ENCODE measurements around the gene CCDC117. TPM values are rescaled to one million over a fixed set of nuclear protein-coding genes. Genes with fewer than 3 reads are reported as not detected.
A peak's percentile ranks its signal among the peaks of the same experiment; 100 is the strongest.
"Not testable (repeated sequence)": the region's sequence is repeated elsewhere in the genome, so short reads cannot be mapped to it uniquely, and the experiment has no call there.

CCDC117 gene
- 10 to 100 TPM; 13.7 to 21.4 (median 14.7) TPM for polyA plus RNA-seq

DNA sequence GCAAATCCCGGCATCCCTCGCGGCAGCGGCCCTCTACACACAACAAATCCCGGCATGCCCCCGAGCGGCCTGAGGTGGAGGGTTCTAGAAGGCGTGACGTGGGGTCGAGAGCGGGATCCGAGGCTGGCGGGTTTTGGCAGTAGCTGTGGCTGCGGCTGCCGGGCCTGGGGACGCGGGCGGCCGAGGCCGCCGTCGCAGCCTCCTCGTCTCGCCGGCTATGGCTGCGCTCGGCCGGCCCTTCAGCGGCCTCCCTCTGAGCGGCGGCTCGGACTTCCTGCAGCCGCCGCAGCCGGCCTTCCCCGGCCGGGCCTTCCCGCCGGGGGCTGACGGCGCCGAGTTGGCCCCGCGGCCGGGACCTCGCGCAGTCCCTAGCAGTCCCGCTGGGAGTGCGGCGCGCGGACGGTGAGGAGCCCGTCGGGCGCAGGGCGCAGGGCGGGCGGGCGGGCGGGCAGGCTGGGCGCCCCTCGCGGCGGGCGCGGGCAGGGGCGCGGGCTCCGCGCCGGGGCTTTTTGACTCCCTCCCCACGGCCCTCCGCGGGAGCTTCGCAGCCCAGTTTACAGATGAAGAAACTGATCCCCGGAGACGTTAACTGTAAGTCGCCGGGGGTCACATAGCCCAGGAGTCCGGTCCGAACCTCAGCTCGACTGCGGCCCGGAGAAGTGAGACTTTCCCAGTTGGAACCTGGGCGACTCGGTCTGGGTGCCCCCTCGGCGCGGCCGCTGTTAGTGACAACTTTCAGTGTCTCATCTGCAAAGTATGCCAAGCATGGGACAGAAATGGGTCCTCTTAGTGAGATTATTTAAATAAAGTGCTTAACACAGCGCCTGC lies at the start of gene CCDC117:
CCDC117 (plus strand) TSS at position 63 of the 828 bp plus-strand sequence; CDS start at position 218, 155 bp downstream.
- H3K4me1 Mint-ChIP-seq: peaks cover 37 to 38% of the 10 kb centered on the region in 2 donors
- H3K9me3 Mint-ChIP-seq: no peaks in the 10 kb centered on the region
- H3K4me3 Mint-ChIP-seq: peak within 1 kb of the TSS; percentile 96 to 99 (median 98)
- peak; percentile 87 to 89 (median 88) for DNase-seq
- H3K27me3 Mint-ChIP-seq (ENCODE audit: low read depth in 3 of 3): peaks cover 2 to 7% (median 5%) of the 10 kb centered on the region in 3 donors
- peak within 1 kb of the TSS; percentile 92 to 99 (median 96) for H3K27ac Mint-ChIP-seq
- peaks cover 8 to 9% (median 8%) of the 10 kb centered on the region in 3 donors for H3K36me3 Mint-ChIP-seq

GRCh38 chr22:28728002-28728401 lies 44.5 kb upstream of the CCDC117 start:
- no peak for DNase-seq
- H3K4me1 Mint-ChIP-seq: peaks cover 14 to 17% of the 10 kb centered on the region in 2 donors
- peak overlapping the region in 4 of 5 donors; percentile 5 to 71 (median 26) for H3K4me3 Mint-ChIP-seq
- H3K27ac Mint-ChIP-seq: no peak overlapping the region
- no peaks in the 10 kb centered on the region for H3K9me3 Mint-ChIP-seq
- peaks cover 0 to 5% (median 0%) of the 10 kb centered on the region in 3 donors for H3K27me3 Mint-ChIP-seq (ENCODE audit: low read depth in 3 of 3)
- H3K36me3 Mint-ChIP-seq: peaks cover 11 to 29% (median 18%) of the 10 kb centered on the region in 3 donors

GRCh38 chr22:28728621-28729313 lies 43.7 kb upstream of the CCDC117 start:
- peak overlapping the region; percentile 3 to 71 (median 67) for H3K4me3 Mint-ChIP-seq
- peaks cover 11 to 29% (median 23%) of the 10 kb centered on the region in 3 donors for H3K36me3 Mint-ChIP-seq
- H3K27ac Mint-ChIP-seq: peak overlapping the region in 4 of 6 donors; percentile 29 to 65 (median 55)
- H3K4me1 Mint-ChIP-seq: peaks cover 14 to 17% of the 10 kb centered on the region in 2 donors
- H3K9me3 Mint-ChIP-seq: no peaks in the 10 kb centered on the region
- peaks cover 0 to 5% (median 0%) of the 10 kb centered on the region in 3 donors for H3K27me3 Mint-ChIP-seq (ENCODE audit: low read depth in 3 of 3)
- peak; percentile 26 to 33 (median 26) for DNase-seq

DNA sequence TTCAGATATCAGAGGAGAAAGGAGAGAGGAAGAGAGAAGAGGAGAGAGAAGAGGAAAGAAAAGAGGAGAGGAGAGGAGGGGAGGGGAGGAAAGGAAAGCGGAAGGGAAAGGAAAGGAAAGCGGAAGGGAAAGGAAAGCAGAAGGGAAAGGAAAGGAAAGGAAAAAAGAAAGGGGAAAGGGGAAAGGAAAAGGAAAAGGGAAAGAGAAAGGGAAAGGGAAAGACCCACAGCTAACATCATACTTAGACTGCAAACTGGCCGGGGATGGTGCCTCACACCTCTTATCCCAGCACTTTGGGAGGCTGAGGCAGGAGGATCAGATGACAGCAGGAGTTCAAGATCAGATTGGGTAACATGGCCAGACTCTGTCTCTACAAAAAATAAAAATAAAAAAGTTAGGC lies 42.3 kb upstream of the CCDC117 start:
- DNase-seq: no peak
- H3K36me3 Mint-ChIP-seq: peaks cover 10 to 27% (median 20%) of the 10 kb centered on the region in 3 donors
- peaks cover 0 to 5% (median 0%) of the 10 kb centered on the region in 3 donors for H3K27me3 Mint-ChIP-seq (ENCODE audit: low read depth in 3 of 3)
- peaks cover 14 to 17% of the 10 kb centered on the region in 2 donors for H3K4me1 Mint-ChIP-seq
- no peak overlapping the region for H3K27ac Mint-ChIP-seq
- no peaks in the 10 kb centered on the region for H3K9me3 Mint-ChIP-seq
- H3K4me3 Mint-ChIP-seq: no peak overlapping the region

- Mint-ChIP-seq H3K27me3 (ENCODE audit: low read depth in 3 of 3) (peaks cover 0 to 3% (median 0%) of the 10 kb centered on the region in 3 donors), H3K4me1 (no peaks in the 10 kb centered on the region), H3K4me3 (no peak overlapping the region), H3K9me3 (no peaks in the 10 kb centered on the region), H3K36me3 (peaks cover 4 to 15% (median 11%) of the 10 kb centered on the region in 3 donors), H3K27ac (no peak overlapping the region)
- no peak for DNase-seq
Observed at GRCh38 chr22:28734393-28734792, 38.1 kb upstream of the CCDC117 start.

DNA sequence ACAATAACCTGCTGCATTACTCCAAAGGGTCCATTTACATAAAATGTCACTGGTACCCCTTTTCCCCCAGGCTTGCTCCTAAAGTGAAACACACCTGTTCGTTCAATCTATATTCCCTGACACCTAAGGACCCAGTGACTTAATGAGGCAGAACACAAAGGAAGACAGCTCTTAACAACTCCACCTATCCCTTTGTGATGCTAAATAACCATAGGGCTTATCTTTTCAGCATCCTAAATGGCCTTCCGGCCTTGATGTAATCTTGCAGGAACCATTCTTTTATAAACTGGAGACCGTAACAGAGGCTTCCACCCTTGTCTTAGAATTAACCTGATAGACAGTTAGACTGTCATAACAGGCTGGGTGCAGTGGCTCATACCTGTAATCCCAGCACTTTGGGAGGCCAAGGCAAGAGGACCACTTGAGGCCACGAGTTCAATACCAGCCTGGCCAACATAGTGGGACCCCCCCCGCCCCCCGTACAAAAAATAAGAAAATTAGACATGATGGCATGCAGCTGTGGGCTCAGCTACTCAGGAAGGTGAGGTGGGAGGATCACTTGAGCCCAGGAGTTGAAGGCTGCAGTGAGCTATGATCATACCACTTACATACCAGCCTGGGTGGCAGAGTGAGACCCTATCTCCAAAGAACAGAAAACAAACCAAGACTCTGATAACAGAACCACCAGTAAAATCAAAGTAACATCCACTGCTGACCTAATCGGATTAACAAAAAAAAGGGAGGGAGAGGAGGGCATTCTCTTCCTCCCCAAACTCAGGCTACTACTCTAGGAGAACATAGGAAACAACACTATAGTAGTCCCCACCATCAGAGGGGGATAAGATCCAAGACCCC lies 36.0 kb upstream of the CCDC117 start:
- Mint-ChIP-seq H3K27ac (peak overlapping the region in 1 of 6 donors; percentile 2), H3K4me1 (peaks cover 7 to 9% of the 10 kb centered on the region in 2 donors), H3K4me3 (no peak overlapping the region), H3K36me3 (peaks cover 4 to 15% (median 11%) of the 10 kb centered on the region in 3 donors), H3K27me3 (ENCODE audit: low read depth in 3 of 3) (peaks cover under 1 to 3% (median under 1%) of the 10 kb centered on the region in 3 donors), H3K9me3 (no peaks in the 10 kb centered on the region)
- no peak for DNase-seq

DNA sequence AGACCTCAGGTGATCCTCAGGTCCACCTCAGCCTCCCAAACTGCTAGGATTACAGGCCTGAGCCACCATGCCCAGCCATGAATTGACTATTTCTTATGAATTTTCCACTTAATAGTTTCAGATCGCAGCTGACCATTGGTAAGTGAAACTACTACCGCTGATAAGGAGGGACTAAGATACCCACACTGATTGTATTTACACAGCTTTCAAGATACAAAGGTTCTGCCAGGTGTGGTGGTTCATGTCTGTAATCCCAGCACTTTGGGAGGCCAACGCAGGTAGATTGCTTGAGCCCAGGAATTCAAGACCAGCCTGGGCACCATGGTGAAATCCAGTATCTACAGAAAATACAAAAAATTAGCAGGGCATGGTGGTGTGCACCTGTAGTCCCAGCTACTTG lies 34.8 kb upstream of the CCDC117 start:
- H3K4me3 Mint-ChIP-seq: no peak overlapping the region
- H3K27ac Mint-ChIP-seq: no peak overlapping the region
- DNase-seq: no peak
- H3K4me1 Mint-ChIP-seq: peaks cover 17 to 19% of the 10 kb centered on the region in 2 donors
- peaks cover 3 to 5% (median 4%) of the 10 kb centered on the region in 3 donors for H3K27me3 Mint-ChIP-seq (ENCODE audit: low read depth in 3 of 3)
- no peaks in the 10 kb centered on the region for H3K9me3 Mint-ChIP-seq
- H3K36me3 Mint-ChIP-seq: peaks cover 4 to 15% (median 11%) of the 10 kb centered on the region in 3 donors

- not testable (repeated sequence) for H3K27ac Mint-ChIP-seq; DNase-seq; H3K27me3 Mint-ChIP-seq (ENCODE audit: low read depth in 3 of 3); H3K9me3 Mint-ChIP-seq; H3K36me3 Mint-ChIP-seq
- H3K4me3 Mint-ChIP-seq: peak overlapping the region in 2 of 5 donors; percentile 16 to 42
- H3K4me1 Mint-ChIP-seq: peaks cover 29 to 31% of the 10 kb centered on the region in 2 donors
Observed at GRCh38 chr22:28738876-28739275, 33.6 kb upstream of the CCDC117 start.

DNA sequence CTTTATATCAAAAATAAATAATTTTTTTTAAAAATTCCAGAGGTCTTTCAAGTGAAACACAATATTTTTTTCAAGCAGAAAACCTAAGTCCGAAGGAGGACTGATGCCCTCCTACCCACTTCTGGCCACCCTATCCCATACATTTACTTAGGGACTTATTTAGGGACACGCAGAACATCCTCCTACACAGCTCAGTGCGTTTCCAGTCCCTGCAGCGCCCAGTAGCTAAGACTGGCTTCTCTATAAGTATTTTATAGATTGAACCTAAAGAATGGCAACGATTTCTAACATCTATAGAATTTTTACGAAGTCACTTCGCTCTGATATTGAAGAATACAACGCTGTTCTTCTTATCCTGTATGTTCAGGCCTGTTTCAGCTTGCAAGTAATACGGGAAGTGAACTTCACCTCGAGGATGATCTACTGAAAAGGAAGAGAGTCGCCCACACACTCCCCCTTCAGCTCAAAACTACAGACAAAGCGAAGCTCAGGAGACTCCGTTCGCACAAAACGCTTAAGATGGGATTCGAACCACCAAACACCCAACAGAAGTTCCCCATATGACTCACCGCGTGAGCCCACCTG lies 31.2 kb upstream of the CCDC117 start:
- H3K27me3 Mint-ChIP-seq (ENCODE audit: low read depth in 3 of 3): peaks cover 3 to 5% (median 4%) of the 10 kb centered on the region in 3 donors
- no peaks in the 10 kb centered on the region for H3K9me3 Mint-ChIP-seq
- H3K4me1 Mint-ChIP-seq: peaks cover 34 to 44% of the 10 kb centered on the region in 2 donors
- DNase-seq: no peak
- peak overlapping the region; percentile 81 to 95 (median 90) for H3K27ac Mint-ChIP-seq
- H3K36me3 Mint-ChIP-seq: peaks cover 0 to 11% (median 5%) of the 10 kb centered on the region in 3 donors
- peak overlapping the region; percentile 84 to 92 (median 88) for H3K4me3 Mint-ChIP-seq

- Mint-ChIP-seq H3K4me3 (peak within 1 kb of the TSS; percentile 84 to 92 (median 88)), H3K27me3 (ENCODE audit: low read depth in 3 of 3) (peaks cover 3 to 5% (median 4%) of the 10 kb centered on the region in 3 donors), H3K36me3 (peaks cover 0 to 11% (median 5%) of the 10 kb centered on the region in 3 donors), H3K9me3 (no peaks in the 10 kb centered on the region), H3K27ac (peak within 1 kb of the TSS; percentile 81 to 95 (median 90)), H3K4me1 (peaks cover 34 to 44% of the 10 kb centered on the region in 2 donors)
- peak; percentile 95 to 96 (median 96) for DNase-seq
Observed at GRCh38 chr22:28741785-28742561, 30.5 kb upstream of the CCDC117 start, which contains the start of the genes CHEK2 and HSCB. CHEK2 (minus strand) TSS chr22:28741820; CDS start chr22:28734721, 7,099 bp downstream. HSCB (plus strand) TSS chr22:28742039; CDS start chr22:28742096, 57 bp downstream.

GRCh38 chr22:28742562-28742962 lies 29.9 kb upstream of the CCDC117 start:
- Mint-ChIP-seq H3K27ac (peak overlapping the region; percentile 81 to 95 (median 90)), H3K36me3 (peaks cover 0 to 14% (median 5%) of the 10 kb centered on the region in 3 donors), H3K4me3 (peak overlapping the region; percentile 84 to 92 (median 88)), H3K27me3 (ENCODE audit: low read depth in 3 of 3) (peaks cover 3 to 5% (median 4%) of the 10 kb centered on the region in 3 donors), H3K4me1 (peaks cover 37 to 47% of the 10 kb centered on the region in 2 donors), H3K9me3 (no peaks in the 10 kb centered on the region)
- DNase-seq: no peak

- peaks cover 47 to 60% of the 10 kb centered on the region in 2 donors for H3K4me1 Mint-ChIP-seq
- H3K4me3 Mint-ChIP-seq: peak overlapping the region; percentile 84 to 92 (median 88)
- H3K27me3 Mint-ChIP-seq (ENCODE audit: low read depth in 3 of 3): peaks cover 2 to 4% (median 3%) of the 10 kb centered on the region in 3 donors
- H3K36me3 Mint-ChIP-seq: peaks cover 0 to 19% (median 5%) of the 10 kb centered on the region in 3 donors
- no peak for DNase-seq
- H3K9me3 Mint-ChIP-seq: no peaks in the 10 kb centered on the region
- H3K27ac Mint-ChIP-seq: peak overlapping the region; percentile 46 to 95 (median 84)
Observed at GRCh38 chr22:28743852-28744251, 28.6 kb upstream of the CCDC117 start.

Data from immature natural killer cell (primary cell).